SU-DHL-6 (cell line): ENCODE measurements around the gene ADAMTS3.

Source experiments
- H2AFZ ChIP-seq: fragments of 200-600 bp; sonication (generic); 2 replicates; pipeline ENCODE4 v1.6.1; 2014; ENCODE audit warnings: low read depth, mild to moderate bottlenecking, moderate library complexity, mixed read lengths, antibody characterized with exemption, low read length; ENCODE audit not compliant: severe bottlenecking
- H3F3A ChIP-seq: fragments of 200-600 bp; shearing (Covaris generic); 2 replicates; pipeline ENCODE4 v1.6.0; 2016; ENCODE audit warnings: antibody characterized with exemption, mild to moderate bottlenecking; ENCODE audit not compliant: insufficient read depth
- H3K27ac ChIP-seq: fragments of 200-600 bp; sonication (generic); 2 replicates; pipeline ENCODE4 v1.5.1; 2016; ENCODE audit warnings: low read depth, mild to moderate bottlenecking, low read length, moderate library complexity, mixed read lengths
- H3K27me3 ChIP-seq: fragments of 200-600 bp; sonication (generic), shearing (Covaris generic); 2 replicates; pipeline ENCODE4 v1.6.0; 2014; ENCODE audit warnings: mild to moderate bottlenecking, low read length
- H3K36me3 ChIP-seq: fragments of 200-600 bp; sonication (generic); 2 replicates; pipeline ENCODE4 v1.6.1; 2014; ENCODE audit warnings: mild to moderate bottlenecking, low read length, mixed read lengths
- H3K4me2 ChIP-seq: fragments of 300-600, 200-600 bp; shearing (Covaris generic), sonication (generic); 2 replicates; pipeline ENCODE4 v1.6.0; 2014; ENCODE audit warnings: low read length, low read depth, mild to moderate bottlenecking; ENCODE audit not compliant: poor library complexity, severe bottlenecking
- H3K4me3 ChIP-seq: fragments of 200-600 bp; sonication (generic); 2 replicates; pipeline ENCODE4 v1.5.1; 2014; ENCODE audit warnings: antibody characterized with exemption, low read length, mild to moderate bottlenecking, mixed read lengths; ENCODE audit not compliant: insufficient read depth, poor library complexity, severe bottlenecking
- H3K79me2 ChIP-seq: fragments of 200-600 bp; sonication (generic); 2 replicates; pipeline ENCODE4 v1.6.1; 2014; ENCODE audit warnings: mild to moderate bottlenecking, low read length, moderate library complexity; ENCODE audit not compliant: insufficient read depth
- H3K9ac ChIP-seq: fragments of 200-600 bp; sonication (generic); 2 replicates; pipeline ENCODE4 v1.7.0; 2014; ENCODE audit warnings: mild to moderate bottlenecking, low read length
- H3K9me2 ChIP-seq: fragments of 200-600 bp; sonication (generic); replicated peaks from 2 replicates; pipeline ENCODE4 v1.6.1; 2014; ENCODE audit warnings: low read length; ENCODE audit not compliant: insufficient read depth
- H3K9me3 ChIP-seq: fragments of 200-600 bp; sonication (generic); 2 replicates; pipeline ENCODE4 v1.6.1; 2014; ENCODE audit warnings: low read length, mixed read lengths; ENCODE audit not compliant: insufficient read depth
- H4K20me1 ChIP-seq: fragments of 200-600 bp; sonication (generic); 2 replicates; pipeline ENCODE4 v1.6.1; 2014; ENCODE audit warnings: low read depth, mild to moderate bottlenecking, antibody characterized with exemption, low read length, moderate library complexity, mixed read lengths
- CTCF ChIP-seq: fragments of 200-600 bp; sonication (generic); IDR thresholded peaks from one replicate; pipeline ENCODE4 v1.5.1; 2017; ENCODE audit warnings: antibody characterized with exemption, mild to moderate bottlenecking, low read length, moderate library complexity; ENCODE audit not compliant: insufficient read depth, poor library complexity, severe bottlenecking
- EZH2phosphoT487 ChIP-seq: fragments of 200-600 bp; sonication (generic), shearing (Covaris generic); conservative IDR thresholded peaks from 2 replicates; pipeline ENCODE4 v1.6.1; 2018; ENCODE audit warnings: mild to moderate bottlenecking, antibody characterized with exemption, low read length, moderate library complexity, mixed read lengths

Gene ADAMTS3

GRCh38 chr4:72375073-72375736, 193.8 kb downstream of the ADAMTS3 start:
- TF ChIP-seq CTCF (no peak), EZH2phosphoT487 (no peak)
- no peaks in the 10 kb centered on the region for H3K36me3 ChIP-seq
- no peaks in the 10 kb centered on the region for H3K9me2 ChIP-seq
- H3K4me3 ChIP-seq, result no peak overlapping the region
- no peaks in the 10 kb centered on the region for H3K27me3 ChIP-seq
- H4K20me1 ChIP-seq, result no peaks in the 10 kb centered on the region
- no peaks in the 10 kb centered on the region for H3K9me3 ChIP-seq
- H3F3A ChIP-seq, result no peaks in the 10 kb centered on the region
- H3K79me2 ChIP-seq, result no peaks in the 10 kb centered on the region
- no peak overlapping the region for H2AFZ ChIP-seq
- H3K4me2 ChIP-seq, result no peak overlapping the region
- no peak overlapping the region for H3K27ac ChIP-seq
- H3K9ac ChIP-seq, result no peak overlapping the region

GRCh38 chr4:72374159-72374558, 194.9 kb downstream of the ADAMTS3 start:
- no peak overlapping the region for H3K4me2 ChIP-seq
- H3K4me3 ChIP-seq, result no peak overlapping the region
- no peaks in the 10 kb centered on the region for H3F3A ChIP-seq
- H3K36me3 ChIP-seq, result no peaks in the 10 kb centered on the region
- H3K79me2 ChIP-seq, result no peaks in the 10 kb centered on the region
- no peaks in the 10 kb centered on the region for H3K9me3 ChIP-seq
- H3K27ac ChIP-seq, result no peak overlapping the region
- H4K20me1 ChIP-seq, result no peaks in the 10 kb centered on the region
- no peaks in the 10 kb centered on the region for H3K27me3 ChIP-seq
- H3K9ac ChIP-seq, result no peak overlapping the region
- H2AFZ ChIP-seq, result no peak overlapping the region
- TF ChIP-seq CTCF, result no peak
- no peak for TF ChIP-seq EZH2phosphoT487
- no peaks in the 10 kb centered on the region for H3K9me2 ChIP-seq

- H3K9me3 ChIP-seq, result no peaks in the 10 kb centered on the region
- no peaks in the 10 kb centered on the region for H3K27me3 ChIP-seq
- no peaks in the 10 kb centered on the region for H3F3A ChIP-seq
- H3K4me2 ChIP-seq, result no peak overlapping the region
- no peak overlapping the region for H3K27ac ChIP-seq
- no peaks in the 10 kb centered on the region for H3K79me2 ChIP-seq
- H3K36me3 ChIP-seq, result no peaks in the 10 kb centered on the region
- no peak for TF ChIP-seq CTCF
- TF ChIP-seq EZH2phosphoT487, result no peak
- no peak overlapping the region for H3K9ac ChIP-seq
- H3K9me2 ChIP-seq, result no peaks in the 10 kb centered on the region
- no peak overlapping the region for H2AFZ ChIP-seq
- no peak overlapping the region for H3K4me3 ChIP-seq
- H4K20me1 ChIP-seq, result no peaks in the 10 kb centered on the region
These were observed 202.4 kb downstream of the ADAMTS3 start for GRCh38 chr4:72366601-72367000.
